B cell (primary cell): ENCODE data around the gene FAM227B.

Experiments used
- EZH2 ChIP-seq: IDR thresholded peaks from 2 replicates; pipeline ENCODE4 v1.6.1; 2012; ENCODE audit warnings: borderline replicate concordance, low read depth, mild to moderate bottlenecking, moderate library complexity, low read length; ENCODE audit not compliant: insufficient read depth, poor library complexity, severe bottlenecking
- TF ChIP-seq, protein P1 (sequence below): fragments of 200-600 bp; IDR thresholded peaks from one replicate; pipeline ENCODE4 v1.8.0; 2022; ENCODE audit warnings: antibody characterized with exemption, mild to moderate bottlenecking

DNA sequence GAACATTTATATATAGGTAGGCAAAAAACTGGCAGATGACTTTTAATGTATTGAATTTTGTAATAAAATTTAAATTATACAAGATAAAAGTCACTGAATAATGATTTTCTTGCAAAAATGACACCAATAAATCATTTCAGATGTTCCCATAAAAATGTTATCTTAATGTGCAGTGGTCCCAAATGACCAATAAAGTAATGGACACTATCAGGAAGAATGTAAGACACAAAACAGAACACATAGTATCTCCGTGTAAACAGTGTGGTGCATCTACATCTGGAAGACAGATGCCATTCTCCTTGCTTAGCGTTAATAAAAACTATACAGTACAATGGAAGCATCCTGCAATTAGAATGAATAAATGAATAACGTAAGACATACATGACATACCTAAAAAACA lies 156.1 kb downstream of the FAM227B start:
- TF ChIP-seq, protein P1, sequence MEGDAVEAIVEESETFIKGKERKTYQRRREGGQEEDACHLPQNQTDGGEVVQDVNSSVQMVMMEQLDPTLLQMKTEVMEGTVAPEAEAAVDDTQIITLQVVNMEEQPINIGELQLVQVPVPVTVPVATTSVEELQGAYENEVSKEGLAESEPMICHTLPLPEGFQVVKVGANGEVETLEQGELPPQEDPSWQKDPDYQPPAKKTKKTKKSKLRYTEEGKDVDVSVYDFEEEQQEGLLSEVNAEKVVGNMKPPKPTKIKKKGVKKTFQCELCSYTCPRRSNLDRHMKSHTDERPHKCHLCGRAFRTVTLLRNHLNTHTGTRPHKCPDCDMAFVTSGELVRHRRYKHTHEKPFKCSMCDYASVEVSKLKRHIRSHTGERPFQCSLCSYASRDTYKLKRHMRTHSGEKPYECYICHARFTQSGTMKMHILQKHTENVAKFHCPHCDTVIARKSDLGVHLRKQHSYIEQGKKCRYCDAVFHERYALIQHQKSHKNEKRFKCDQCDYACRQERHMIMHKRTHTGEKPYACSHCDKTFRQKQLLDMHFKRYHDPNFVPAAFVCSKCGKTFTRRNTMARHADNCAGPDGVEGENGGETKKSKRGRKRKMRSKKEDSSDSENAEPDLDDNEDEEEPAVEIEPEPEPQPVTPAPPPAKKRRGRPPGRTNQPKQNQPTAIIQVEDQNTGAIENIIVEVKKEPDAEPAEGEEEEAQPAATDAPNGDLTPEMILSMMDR: no peak
- TF ChIP-seq EZH2: no peak
